Stomach (tissue), 4 donors: ENCODE measurements around the gene ADAM20.
"Not testable (repeated sequence)": the region's sequence is repeated elsewhere in the genome, so short reads cannot be mapped to it uniquely, and the experiment has no call there.

Experiments used
- EP300 ChIP-seq: sonication (generic); formaldehyde crosslinking; IDR thresholded peaks from one replicate; pipeline ENCODE4 v1.6.1; 2017; ENCODE audit warnings: antibody characterized with exemption
- TF ChIP-seq, protein P1 (sequence below), 7 experiments: fragments of 450-650 bp in 4 of 7; fragments of 200-600 bp in 3 of 7; sonication (generic) in 3 of 7; IDR thresholded peaks; one replicate each; pipeline ENCODE4 v1.5.1; 2016 to 2019; ENCODE audit warnings: antibody characterized with exemption in 7 of 7, control low read depth in 2 of 7, mild to moderate bottlenecking in 1 of 7

DNA sequence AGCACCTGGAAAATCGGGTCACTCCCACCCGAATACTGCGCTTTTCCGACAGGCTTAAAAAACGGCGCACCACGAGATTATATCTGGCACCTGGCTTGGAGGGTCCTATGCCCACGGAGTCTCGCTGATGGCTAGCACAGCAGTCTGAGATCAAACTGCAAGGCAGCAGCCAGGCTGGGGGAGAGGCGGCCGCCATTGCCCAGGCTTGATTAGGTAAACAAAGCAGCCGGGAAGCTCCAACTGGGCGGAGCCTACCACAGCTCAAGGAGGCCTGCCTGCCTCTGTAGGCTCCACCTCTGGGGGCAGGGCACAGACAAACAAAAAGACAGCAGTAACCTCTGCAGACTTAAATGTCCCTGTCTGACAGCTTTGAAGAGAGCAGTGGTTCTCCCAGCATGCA lies 59.3 kb downstream of the ADAM20 start:
- TF ChIP-seq, protein P1, sequence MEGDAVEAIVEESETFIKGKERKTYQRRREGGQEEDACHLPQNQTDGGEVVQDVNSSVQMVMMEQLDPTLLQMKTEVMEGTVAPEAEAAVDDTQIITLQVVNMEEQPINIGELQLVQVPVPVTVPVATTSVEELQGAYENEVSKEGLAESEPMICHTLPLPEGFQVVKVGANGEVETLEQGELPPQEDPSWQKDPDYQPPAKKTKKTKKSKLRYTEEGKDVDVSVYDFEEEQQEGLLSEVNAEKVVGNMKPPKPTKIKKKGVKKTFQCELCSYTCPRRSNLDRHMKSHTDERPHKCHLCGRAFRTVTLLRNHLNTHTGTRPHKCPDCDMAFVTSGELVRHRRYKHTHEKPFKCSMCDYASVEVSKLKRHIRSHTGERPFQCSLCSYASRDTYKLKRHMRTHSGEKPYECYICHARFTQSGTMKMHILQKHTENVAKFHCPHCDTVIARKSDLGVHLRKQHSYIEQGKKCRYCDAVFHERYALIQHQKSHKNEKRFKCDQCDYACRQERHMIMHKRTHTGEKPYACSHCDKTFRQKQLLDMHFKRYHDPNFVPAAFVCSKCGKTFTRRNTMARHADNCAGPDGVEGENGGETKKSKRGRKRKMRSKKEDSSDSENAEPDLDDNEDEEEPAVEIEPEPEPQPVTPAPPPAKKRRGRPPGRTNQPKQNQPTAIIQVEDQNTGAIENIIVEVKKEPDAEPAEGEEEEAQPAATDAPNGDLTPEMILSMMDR (IDR thresholded peaks at IDR 0.05) = not testable (repeated sequence)
- TF ChIP-seq EP300 = not testable (repeated sequence)
